Activated T-cell treated with anti-CD3 and anti-CD28 coated beads, Interleukin-2, amount 50 U/mL, for 4 hours (primary cell): ENCODE data around the gene BNC2. TPM values are rescaled to one million over a fixed set of nuclear protein-coding genes. Genes with fewer than 3 reads are reported as not detected.

Experiments
- ATAC-seq, 2 donors: fragments of 200-7000 bp; cut with Tn5 transposase; one replicate each; pipeline ENCODE4 v1.10.0; 2021
- DNase-seq: peaks from one replicate; pipeline ENCODE4 v3.0.0-alpha.2; 2020
- H3K27me3 Mint-ChIP-seq: one replicate; pipeline ENCODE4 v1.8.0; 2021; ENCODE audit warnings: low read depth, mixed read lengths
- H3K36me3 Mint-ChIP-seq: one replicate; pipeline ENCODE4 v1.8.0; 2022; ENCODE audit warnings: mixed read lengths; ENCODE audit not compliant: insufficient read depth
- H3K4me1 Mint-ChIP-seq: one replicate; pipeline ENCODE4 v1.8.0; 2021; ENCODE audit warnings: low read depth, mixed read lengths
- H3K4me3 Mint-ChIP-seq: one replicate; pipeline ENCODE4 v1.8.0; 2021; ENCODE audit warnings: mild to moderate bottlenecking, moderate library complexity, mixed read lengths
- H3K9me3 Mint-ChIP-seq: one replicate; pipeline ENCODE4 v1.8.0; 2021; ENCODE audit warnings: mixed read lengths
- total RNA-seq, 3 donors: library from RNA; stranded (reverse); gene quantifications; one replicate each; pipeline ENCODE4 v1.2.1, GENCODE V29; 2021

BNC2 gene
- total RNA-seq, 3 donors from 2014 or later = 0.08 to 0.29 (median 0.25) TPM

- no peak for ATAC-seq
- no peaks in the 10 kb centered on the region for H3K36me3 Mint-ChIP-seq
- no peak for DNase-seq
- no peaks in the 10 kb centered on the region for H3K4me1 Mint-ChIP-seq
- H3K4me3 Mint-ChIP-seq = no peak overlapping the region
- no peaks in the 10 kb centered on the region for H3K27me3 Mint-ChIP-seq
- no peaks in the 10 kb centered on the region for H3K9me3 Mint-ChIP-seq
Measured at GRCh38 chr9:16575142-16575985, 295.1 kb downstream of the BNC2 start.

- Mint-ChIP-seq H3K27me3 (no peaks in the 10 kb centered on the region), H3K36me3 (no peaks in the 10 kb centered on the region), H3K4me1 (no peaks in the 10 kb centered on the region), H3K4me3 (no peak overlapping the region), H3K9me3 (peaks cover 4% of the 10 kb centered on the region)
- DNase-seq (no peak), ATAC-seq (no peak)
Measured at GRCh38 chr9:16572005-16572734, 298.3 kb downstream of the BNC2 start.

GRCh38 chr9:16571127-16571802 is 299.2 kb downstream of the BNC2 start:
- H3K36me3 Mint-ChIP-seq = no peaks in the 10 kb centered on the region
- H3K4me3 Mint-ChIP-seq = no peak overlapping the region
- H3K27me3 Mint-ChIP-seq = no peaks in the 10 kb centered on the region
- peaks cover 4% of the 10 kb centered on the region for H3K9me3 Mint-ChIP-seq
- H3K4me1 Mint-ChIP-seq = no peaks in the 10 kb centered on the region
- ATAC-seq (no peak), DNase-seq (no peak)

- Mint-ChIP-seq H3K9me3 (no peaks in the 10 kb centered on the region), H3K4me1 (no peaks in the 10 kb centered on the region), H3K27me3 (no peaks in the 10 kb centered on the region), H3K36me3 (no peaks in the 10 kb centered on the region), H3K4me3 (no peak overlapping the region)
- no peak for ATAC-seq
- no peak for DNase-seq
Measured at GRCh38 chr9:16563446-16563845, 307.0 kb downstream of the BNC2 start.

GRCh38 chr9:16561121-16561520 is 309.3 kb downstream of the BNC2 start:
- no peaks in the 10 kb centered on the region for H3K27me3 Mint-ChIP-seq
- no peak for ATAC-seq
- no peaks in the 10 kb centered on the region for H3K4me1 Mint-ChIP-seq

GRCh38 chr9:16559418-16560188 is 310.9 kb downstream of the BNC2 start:
- no peak for ATAC-seq
- H3K27me3 Mint-ChIP-seq = no peaks in the 10 kb centered on the region
- no peak overlapping the region for H3K4me3 Mint-ChIP-seq
- H3K4me1 Mint-ChIP-seq = no peaks in the 10 kb centered on the region
- H3K36me3 Mint-ChIP-seq = no peaks in the 10 kb centered on the region
- no peak for DNase-seq
- no peaks in the 10 kb centered on the region for H3K9me3 Mint-ChIP-seq

More at GRCh38 chr9:16561121-16561520, 309.3 kb downstream of the BNC2 start:
- Mint-ChIP-seq H3K9me3 (no peaks in the 10 kb centered on the region), H3K36me3 (no peaks in the 10 kb centered on the region), H3K4me3 (no peak overlapping the region)
- no peak for DNase-seq

- ATAC-seq (no peak), DNase-seq (no peak)
- Mint-ChIP-seq H3K9me3 (no peaks in the 10 kb centered on the region), H3K27me3 (no peaks in the 10 kb centered on the region), H3K36me3 (no peaks in the 10 kb centered on the region), H3K4me1 (no peaks in the 10 kb centered on the region), H3K4me3 (no peak overlapping the region)
Measured at GRCh38 chr9:16555802-16556201, 314.7 kb downstream of the BNC2 start.

- no peaks in the 10 kb centered on the region for H3K27me3 Mint-ChIP-seq
- DNase-seq (no peak), ATAC-seq (no peak)
- no peaks in the 10 kb centered on the region for H3K9me3 Mint-ChIP-seq
- no peaks in the 10 kb centered on the region for H3K4me1 Mint-ChIP-seq
- no peaks in the 10 kb centered on the region for H3K36me3 Mint-ChIP-seq
- H3K4me3 Mint-ChIP-seq = no peak overlapping the region
Measured at GRCh38 chr9:16553869-16554540, 316.5 kb downstream of the BNC2 start.

GRCh38 chr9:16552252-16552651 is 318.2 kb downstream of the BNC2 start:
- no peak for ATAC-seq
- no peaks in the 10 kb centered on the region for H3K9me3 Mint-ChIP-seq
- DNase-seq = no peak
- H3K4me1 Mint-ChIP-seq = no peaks in the 10 kb centered on the region
- no peaks in the 10 kb centered on the region for H3K27me3 Mint-ChIP-seq
- H3K36me3 Mint-ChIP-seq = no peaks in the 10 kb centered on the region
- H3K4me3 Mint-ChIP-seq = no peak overlapping the region

- ATAC-seq = no peak
- no peaks in the 10 kb centered on the region for H3K27me3 Mint-ChIP-seq
- no peak overlapping the region for H3K4me3 Mint-ChIP-seq
- H3K36me3 Mint-ChIP-seq = no peaks in the 10 kb centered on the region
- DNase-seq = no peak
- H3K9me3 Mint-ChIP-seq = no peaks in the 10 kb centered on the region
- no peaks in the 10 kb centered on the region for H3K4me1 Mint-ChIP-seq
Measured at GRCh38 chr9:16551692-16552091, 318.8 kb downstream of the BNC2 start.

GRCh38 chr9:16545639-16546038 is 324.8 kb downstream of the BNC2 start:
- DNase-seq = no peak

GRCh38 chr9:16544842-16545241 is 325.6 kb downstream of the BNC2 start:
- H3K36me3 Mint-ChIP-seq = no peaks in the 10 kb centered on the region
- no peaks in the 10 kb centered on the region for H3K27me3 Mint-ChIP-seq
- no peak for ATAC-seq
- DNase-seq = no peak
- H3K4me3 Mint-ChIP-seq = no peak overlapping the region
- peaks cover 7% of the 10 kb centered on the region for H3K9me3 Mint-ChIP-seq
- H3K4me1 Mint-ChIP-seq = peaks cover 4% of the 10 kb centered on the region

More at GRCh38 chr9:16545639-16546038, 324.8 kb downstream of the BNC2 start:
- Mint-ChIP-seq H3K27me3 (no peaks in the 10 kb centered on the region), H3K4me1 (peaks cover 4% of the 10 kb centered on the region), H3K36me3 (no peaks in the 10 kb centered on the region), H3K9me3 (peaks cover 7% of the 10 kb centered on the region), H3K4me3 (no peak overlapping the region)
- ATAC-seq = no peak

GRCh38 chr9:16543686-16544085 is 326.8 kb downstream of the BNC2 start:
- H3K36me3 Mint-ChIP-seq = no peaks in the 10 kb centered on the region
- ATAC-seq (no peak), DNase-seq (no peak)
- no peaks in the 10 kb centered on the region for H3K27me3 Mint-ChIP-seq
- H3K4me3 Mint-ChIP-seq = no peak overlapping the region
- peaks cover 7% of the 10 kb centered on the region for H3K9me3 Mint-ChIP-seq
- peaks cover 4% of the 10 kb centered on the region for H3K4me1 Mint-ChIP-seq
